Kidney (tissue), 14 donors: Measurements from ENCODE around the gene NDUFB11. TPM values are rescaled to one million over a fixed set of nuclear protein-coding genes. Genes with fewer than 3 reads are reported as not detected.
A peak's percentile ranks its signal among the peaks of the same experiment; 100 is the strongest.

Experiments used
- DNase-seq, 5 donors: peaks; one replicate each; pipeline ENCODE4 v3.0.0-alpha.2; 2013 to 2020
- FAIRE-seq: peaks from 2 replicates; lab custom pipeline; 2012; peaks lifted over from hg19 to GRCh38; lab: Jason Lieb, UNC
- H3K27ac ChIP-seq, 2 donors: one replicate each; pipeline ENCODE4 v1.7.0; 2013; ENCODE audit warnings: low read depth in 2 of 2, low read length in 2 of 2, inconsistent platforms in 1 of 2
- H3K27me3 ChIP-seq: one replicate; pipeline ENCODE4 v1.7.1; 2013; ENCODE audit warnings: low read length, inconsistent platforms; ENCODE audit not compliant: control insufficient read depth, insufficient read depth
- H3K36me3 ChIP-seq, 3 donors: one replicate each; pipeline versions ENCODE4 v1.7.0 to v1.7.1; 2013; ENCODE audit warnings: low read length in 3 of 3, control low read depth in 1 of 3, inconsistent platforms in 1 of 3; ENCODE audit not compliant: insufficient read depth in 3 of 3, control insufficient read depth in 2 of 3
- H3K4me1 ChIP-seq, 3 donors: one replicate each; pipeline versions ENCODE4 v1.7.0 to v1.7.1; 2013; ENCODE audit warnings: low read length in 3 of 3, inconsistent platforms in 1 of 3, low read depth in 1 of 3; ENCODE audit not compliant: control insufficient read depth in 2 of 3, insufficient read depth in 2 of 3
- H3K4me3 ChIP-seq, 3 donors: one replicate each; pipeline versions ENCODE4 v1.7.0 to v1.8.1; 2013; ENCODE audit warnings: low read length in 3 of 3, control low read depth in 1 of 3, inconsistent platforms in 1 of 3
- H3K9ac ChIP-seq, 3 donors: one replicate each; pipeline versions ENCODE4 v1.7.0 to v1.7.1; 2013; ENCODE audit warnings: low read length in 3 of 3, control low read depth in 1 of 3, inconsistent platforms in 1 of 3
- H3K9me3 ChIP-seq, 3 donors: one replicate each; pipeline versions ENCODE4 v1.7.0 to v1.7.1; 2013; ENCODE audit warnings: low read length in 3 of 3, control low read depth in 1 of 3, inconsistent platforms in 1 of 3; ENCODE audit not compliant: control insufficient read depth in 2 of 3, insufficient read depth in 1 of 3
- intact Hi-C: fragments of 100-400 bp; cut with DNase I; formaldehyde crosslinking; loops from one replicate; pipeline ENCODE4 v1.11.1; 2022
- polyA plus RNA-seq: library from polyadenylated mRNA; stranded (reverse); fragments of 350-450 nt; fragmentation: Illumina TruSeq; extraction: RNeasy Lipid Tissue Mini Kit (QIAGEN cat#74804); gene quantifications from one replicate; pipeline ENCODE4 v1.2.3, GENCODE V29; 2014; ENCODE audit warnings: low read depth, low replicate concordance; ENCODE audit not compliant: insufficient read depth
- total RNA-seq: library from RNA; stranded (reverse); fragmentation: NEBNext Ultra II Directional; extraction: Animal tissue kit (Norgen Biotek cat#: 25700); gene quantifications from one replicate; pipeline ENCODE4 v1.2.1, GENCODE V29; 2021
- TF ChIP-seq, protein P1 (sequence below): IDR thresholded peaks from 3 replicates; pipeline ENCODE4 v1.5.1; 2012; ENCODE audit warnings: mild to moderate bottlenecking, moderate library complexity, borderline replicate concordance; ENCODE audit not compliant: insufficient read depth; ENCODE audit errors: extremely low read depth
- donor health status: control.
- donor health status: control.
- donor health status: control.
- donor health status: control.
- donor health status: control.
- donor health status: DM: yes; HTN: yes; CAD: no.
- donor health status: Normal renal cell carcinoma (clear cell type).

Gene NDUFB11
- total and polyA plus RNA-seq, 2 donors from 2014 or later, result 70.7 to 215 TPM

- Histone ChIP-seq H3K36me3 (peaks cover 0 to 18% (median 0%) of the 10 kb centered on the region in 3 donors), H3K9me3 (no peaks in the 10 kb centered on the region), H3K27me3 (no peaks in the 10 kb centered on the region), H3K4me1 (no peaks in the 10 kb centered on the region), H3K27ac (no peak overlapping the region), H3K9ac (no peak overlapping the region), H3K4me3 (no peak overlapping the region)
- TF ChIP-seq, protein P1, sequence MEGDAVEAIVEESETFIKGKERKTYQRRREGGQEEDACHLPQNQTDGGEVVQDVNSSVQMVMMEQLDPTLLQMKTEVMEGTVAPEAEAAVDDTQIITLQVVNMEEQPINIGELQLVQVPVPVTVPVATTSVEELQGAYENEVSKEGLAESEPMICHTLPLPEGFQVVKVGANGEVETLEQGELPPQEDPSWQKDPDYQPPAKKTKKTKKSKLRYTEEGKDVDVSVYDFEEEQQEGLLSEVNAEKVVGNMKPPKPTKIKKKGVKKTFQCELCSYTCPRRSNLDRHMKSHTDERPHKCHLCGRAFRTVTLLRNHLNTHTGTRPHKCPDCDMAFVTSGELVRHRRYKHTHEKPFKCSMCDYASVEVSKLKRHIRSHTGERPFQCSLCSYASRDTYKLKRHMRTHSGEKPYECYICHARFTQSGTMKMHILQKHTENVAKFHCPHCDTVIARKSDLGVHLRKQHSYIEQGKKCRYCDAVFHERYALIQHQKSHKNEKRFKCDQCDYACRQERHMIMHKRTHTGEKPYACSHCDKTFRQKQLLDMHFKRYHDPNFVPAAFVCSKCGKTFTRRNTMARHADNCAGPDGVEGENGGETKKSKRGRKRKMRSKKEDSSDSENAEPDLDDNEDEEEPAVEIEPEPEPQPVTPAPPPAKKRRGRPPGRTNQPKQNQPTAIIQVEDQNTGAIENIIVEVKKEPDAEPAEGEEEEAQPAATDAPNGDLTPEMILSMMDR, result no peak
- intact Hi-C loops, result no loop called here
- FAIRE-seq (no peak), DNase-seq (peak in 1 of 5 donors; percentile 64)
Measured at GRCh38 chrX:47169726-47170515, 25.4 kb upstream of the NDUFB11 start.

- DNase-seq, result peak in 1 of 5 donors; percentile 58
- no peak overlapping the region for H3K27ac ChIP-seq
- no peak for FAIRE-seq
- H3K9ac ChIP-seq, result no peak overlapping the region
- H3K9me3 ChIP-seq, result no peaks in the 10 kb centered on the region
- no peak overlapping the region for H3K4me3 ChIP-seq
- TF ChIP-seq, protein P1, result no peak
- no peaks in the 10 kb centered on the region for H3K27me3 ChIP-seq
- peaks cover 0 to 18% (median 0%) of the 10 kb centered on the region in 3 donors for H3K36me3 ChIP-seq
- intact Hi-C loops, result no loop called here
- H3K4me1 ChIP-seq, result no peaks in the 10 kb centered on the region
Measured at GRCh38 chrX:47169273-47169672, 24.8 kb upstream of the NDUFB11 start.

DNA sequence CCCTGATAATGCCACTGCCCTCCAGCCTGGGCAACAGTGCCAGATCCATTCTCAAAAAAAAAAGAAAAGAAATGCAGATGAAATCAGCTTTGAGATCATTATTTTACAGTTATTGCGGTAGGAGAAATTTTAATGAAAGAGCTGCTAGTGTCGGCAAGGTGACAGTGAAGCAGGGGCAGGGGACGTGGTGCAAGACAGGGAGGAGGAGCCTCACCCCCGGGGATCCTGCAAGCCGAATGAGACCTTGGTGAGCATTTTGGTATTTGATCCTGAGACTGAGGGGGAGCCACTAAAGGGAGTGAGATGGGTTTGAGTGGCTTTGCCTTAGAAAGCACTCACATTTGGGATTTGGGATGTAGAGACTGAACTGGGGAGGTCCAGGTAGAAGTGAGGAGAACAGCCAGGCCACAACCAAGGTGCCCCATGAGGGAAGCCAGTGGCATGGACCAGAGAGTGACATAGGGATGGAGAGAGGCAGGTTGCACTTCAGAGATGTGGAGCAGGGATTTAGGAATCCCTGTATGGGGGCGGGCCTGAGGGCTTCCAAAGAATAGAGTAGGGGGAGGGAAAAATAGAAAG lies 24.1 kb upstream of the NDUFB11 start:
- Histone ChIP-seq H3K9me3 (no peaks in the 10 kb centered on the region), H3K27ac (no peak overlapping the region), H3K4me1 (no peaks in the 10 kb centered on the region), H3K4me3 (no peak overlapping the region), H3K36me3 (peaks cover 0 to 18% (median 0%) of the 10 kb centered on the region in 3 donors), H3K27me3 (no peaks in the 10 kb centered on the region), H3K9ac (no peak overlapping the region)
- TF ChIP-seq, protein P1, result no peak
- DNase-seq (peak in 1 of 5 donors; percentile 15), FAIRE-seq (no peak)
- intact Hi-C loops, result no loop called here
